GM19328 (cell line): ENCODE results near the gene SLC8A1.

ENCODE experiments used
- ATAC-seq: cut with Tn5 transposase; IDR thresholded peaks from one replicate; pipeline ENCODE4 v1.9.1; 2021; ENCODE audit warnings: mild to moderate bottlenecking, moderate library complexity; ENCODE audit not compliant: unreplicated experiment

The SLC8A1 gene

GRCh38 chr2:40428439-40428838, 23.5 kb downstream of the SLC8A1 start:
- ATAC-seq = no peak

DNA sequence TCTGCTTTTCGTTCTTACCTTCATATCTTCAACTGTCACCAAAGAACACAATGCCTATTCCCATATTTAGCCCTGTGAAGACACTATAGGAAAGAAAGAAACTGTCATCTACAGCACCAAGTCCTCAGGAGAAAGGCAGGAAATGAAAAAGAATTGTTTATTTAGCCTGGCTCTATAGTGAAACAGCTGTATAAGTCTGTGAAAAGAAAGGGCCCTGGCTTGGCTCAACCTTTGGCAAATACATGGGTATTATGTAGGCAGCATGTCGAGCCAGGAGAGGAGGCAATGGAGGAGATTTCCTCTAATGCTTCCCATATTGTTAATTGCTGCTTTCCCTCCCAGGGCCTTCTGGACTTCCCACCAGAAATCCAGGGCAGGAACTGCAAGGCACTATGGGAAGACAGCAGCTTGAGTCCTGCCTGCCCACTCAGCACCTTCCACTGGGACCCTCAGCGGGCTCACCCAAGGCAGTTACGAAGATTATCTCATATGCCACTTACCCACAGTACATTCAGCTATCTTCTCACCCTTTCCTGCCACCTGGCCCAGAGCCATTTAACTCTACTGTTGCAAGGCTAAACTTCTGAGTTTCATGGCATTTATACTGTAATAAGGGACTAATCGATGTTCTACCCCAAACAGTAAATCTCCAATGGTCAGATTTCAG, 30.1 kb downstream of the SLC8A1 start:
- ATAC-seq = no peak

DNA sequence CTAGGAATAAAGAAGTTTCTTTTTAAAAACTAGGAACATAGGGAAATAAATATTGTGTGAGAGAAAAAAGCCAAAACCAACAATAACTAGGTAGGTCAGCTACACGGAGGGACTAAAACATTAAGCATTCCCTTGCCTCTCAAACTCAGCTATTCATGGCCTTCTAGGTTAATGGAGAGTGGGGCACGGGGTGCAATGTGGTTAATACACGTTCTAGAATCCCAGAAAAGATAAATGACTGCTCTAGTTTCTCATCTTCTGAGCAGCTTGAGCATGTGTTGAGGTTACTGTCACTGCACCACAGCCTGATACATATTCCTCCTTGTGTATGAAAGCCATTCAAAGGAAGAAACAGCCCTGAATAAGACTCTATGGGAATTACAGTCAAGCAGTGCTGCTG, 31.4 kb downstream of the SLC8A1 start:
- ATAC-seq = no peak

DNA sequence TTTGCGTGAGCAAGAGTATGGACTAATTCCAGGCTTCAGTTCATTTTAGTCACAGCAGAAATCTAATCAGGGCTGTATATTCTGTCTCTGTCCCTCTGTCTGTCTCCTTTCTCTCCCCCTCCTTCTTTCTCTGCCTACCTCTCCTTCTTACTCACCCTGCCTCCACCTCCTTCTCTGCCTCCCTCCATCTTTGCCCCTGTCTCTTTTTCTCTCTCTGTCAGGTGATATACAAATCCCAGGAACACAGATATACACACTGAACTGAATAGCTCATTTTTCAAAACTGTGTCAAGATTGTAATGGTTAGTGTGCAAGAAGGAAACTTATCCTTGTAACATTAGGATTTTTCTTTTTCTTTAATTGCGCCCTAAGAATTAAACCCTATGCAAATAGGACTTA, 32.5 kb downstream of the SLC8A1 start:
- ATAC-seq = no peak

DNA sequence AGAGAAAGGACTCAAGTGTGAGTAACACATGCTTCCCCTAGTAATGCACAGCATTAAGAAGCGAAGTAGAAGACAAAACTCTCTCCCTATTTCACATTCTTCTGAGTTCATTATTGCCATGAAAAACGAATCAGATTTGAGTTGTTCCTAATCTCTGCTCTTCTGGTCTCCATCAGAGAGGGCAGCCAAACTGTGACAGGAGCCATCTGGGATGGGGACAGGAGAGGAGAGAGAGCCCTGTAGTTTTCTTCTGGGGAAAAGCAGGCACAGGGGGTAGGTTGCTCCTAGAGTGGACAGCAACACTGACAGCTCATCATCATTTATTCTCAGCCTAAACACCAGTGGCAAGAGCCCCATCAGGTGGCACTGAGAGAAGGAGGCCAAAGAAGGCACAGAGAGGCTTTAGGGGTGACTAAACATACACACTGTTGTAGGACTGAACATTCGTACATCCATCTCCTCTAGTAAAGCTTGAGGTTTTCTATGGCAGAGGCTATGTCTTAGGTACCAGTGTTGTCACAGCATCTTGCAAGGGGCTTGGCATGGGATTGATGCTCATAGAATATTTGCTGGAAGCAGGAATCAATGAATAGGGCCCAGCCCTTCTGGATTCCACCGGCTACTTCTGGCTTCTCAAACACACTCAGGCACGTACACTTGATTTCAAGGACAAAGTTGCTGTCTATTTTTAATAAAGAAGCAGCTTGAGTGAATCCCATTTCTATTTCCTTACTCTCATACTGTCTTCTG, 33.1 kb downstream of the SLC8A1 start:
- ATAC-seq = no peak

DNA sequence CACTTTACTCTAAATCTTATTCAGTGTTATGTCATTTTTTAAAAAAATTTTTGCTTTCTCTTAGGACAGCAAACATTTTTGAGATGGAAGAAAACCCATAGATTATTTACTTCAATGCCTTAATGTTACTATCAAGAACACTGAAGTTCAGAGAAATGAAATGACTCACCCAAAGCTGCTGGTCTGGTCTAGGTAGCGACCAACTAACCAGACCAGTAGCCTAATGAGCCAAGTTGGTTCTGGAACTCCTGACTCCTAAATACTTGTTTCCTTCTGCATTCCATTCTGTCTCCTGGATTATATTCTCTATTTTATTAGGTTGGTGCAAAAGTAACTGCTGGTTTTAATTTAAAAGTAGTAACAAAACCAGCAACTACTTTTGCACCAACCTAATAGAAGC, 35.4 kb downstream of the SLC8A1 start:
- no peak for ATAC-seq

- no peak for ATAC-seq
These were observed 36.5 kb downstream of the SLC8A1 start for GRCh38 chr2:40415391-40415790.

DNA sequence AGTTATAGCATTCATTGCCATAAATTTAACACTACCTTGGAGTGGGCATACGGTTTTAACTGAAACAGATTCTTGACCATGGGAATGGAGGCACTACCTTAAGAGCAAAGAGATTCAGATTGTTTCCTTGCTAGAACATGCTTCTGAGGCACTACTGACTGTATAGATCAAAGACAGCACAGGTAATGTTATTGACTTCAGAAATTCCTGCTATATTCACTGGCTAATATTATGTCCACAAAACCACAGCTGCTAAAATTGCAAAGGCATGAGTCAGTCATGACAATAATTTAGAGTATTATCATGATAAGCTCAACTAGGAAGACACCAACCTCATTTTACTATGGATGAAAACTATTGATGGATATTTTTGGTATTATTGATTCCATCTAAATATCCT, 39.4 kb downstream of the SLC8A1 start:
- no peak for ATAC-seq

- ATAC-seq = no peak
These were observed 41.2 kb downstream of the SLC8A1 start for GRCh38 chr2:40410695-40411094.

- no peak for ATAC-seq
These were observed 42.2 kb downstream of the SLC8A1 start for GRCh38 chr2:40409734-40410133.

DNA sequence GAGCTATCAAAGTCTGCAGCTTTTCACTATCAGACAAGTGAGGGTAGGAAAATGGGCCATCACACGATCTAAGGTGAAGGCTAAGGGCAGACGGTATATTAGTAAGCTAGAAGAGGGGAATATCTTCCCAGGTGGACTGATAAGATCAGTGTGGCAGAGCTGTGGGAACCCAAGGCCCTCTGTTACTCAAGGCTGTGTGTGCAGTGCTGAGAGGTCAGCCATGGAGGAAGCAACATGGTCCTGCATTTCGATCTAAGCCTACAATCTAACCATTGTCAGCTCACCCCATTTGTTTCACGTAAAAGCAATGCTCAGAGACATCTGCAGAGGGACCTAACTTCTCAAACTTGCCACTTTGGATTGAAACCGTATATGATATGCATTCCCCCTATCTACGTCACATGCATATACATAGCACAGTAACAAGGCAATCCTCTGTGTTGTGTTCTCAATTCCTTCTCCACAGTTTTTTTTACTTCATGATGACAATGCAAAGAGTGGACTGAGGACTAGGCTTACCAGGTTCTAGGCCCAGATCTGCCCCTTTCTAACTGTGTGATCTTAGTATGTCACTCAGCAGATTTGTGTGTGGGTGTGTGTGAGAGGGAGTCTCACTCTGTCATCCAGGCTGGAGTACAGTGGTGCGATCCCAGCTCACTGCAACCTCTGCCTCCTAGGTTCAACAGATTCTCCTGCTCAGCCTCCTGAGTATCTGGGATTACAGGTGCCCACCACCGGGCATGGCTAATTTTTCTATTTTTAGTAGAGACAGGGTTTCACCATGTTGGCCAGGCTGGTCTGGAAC, 45.2 kb downstream of the SLC8A1 start:
- no peak for ATAC-seq

GRCh38 chr2:40405465-40405864, 46.4 kb downstream of the SLC8A1 start:
- ATAC-seq = no peak

DNA sequence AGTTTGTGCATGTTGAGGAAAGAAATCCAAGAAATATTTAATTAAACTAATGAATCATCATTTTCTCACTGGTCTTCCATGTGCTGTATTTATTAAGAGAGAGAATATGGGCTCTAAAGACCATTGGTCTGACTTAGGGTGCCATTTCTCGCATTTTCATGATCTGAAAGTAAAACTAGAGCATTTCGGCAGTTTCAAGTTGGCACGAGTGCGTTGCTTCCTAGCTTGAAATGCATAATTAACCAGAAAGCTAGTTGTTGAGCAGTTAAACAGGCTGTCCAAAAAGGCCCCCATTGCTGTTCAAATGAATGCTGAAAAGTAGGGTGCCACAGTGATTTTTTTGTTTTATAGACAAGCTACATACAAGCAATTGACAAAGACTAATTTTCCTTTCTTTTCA, 47.4 kb downstream of the SLC8A1 start:
- no peak for ATAC-seq

DNA sequence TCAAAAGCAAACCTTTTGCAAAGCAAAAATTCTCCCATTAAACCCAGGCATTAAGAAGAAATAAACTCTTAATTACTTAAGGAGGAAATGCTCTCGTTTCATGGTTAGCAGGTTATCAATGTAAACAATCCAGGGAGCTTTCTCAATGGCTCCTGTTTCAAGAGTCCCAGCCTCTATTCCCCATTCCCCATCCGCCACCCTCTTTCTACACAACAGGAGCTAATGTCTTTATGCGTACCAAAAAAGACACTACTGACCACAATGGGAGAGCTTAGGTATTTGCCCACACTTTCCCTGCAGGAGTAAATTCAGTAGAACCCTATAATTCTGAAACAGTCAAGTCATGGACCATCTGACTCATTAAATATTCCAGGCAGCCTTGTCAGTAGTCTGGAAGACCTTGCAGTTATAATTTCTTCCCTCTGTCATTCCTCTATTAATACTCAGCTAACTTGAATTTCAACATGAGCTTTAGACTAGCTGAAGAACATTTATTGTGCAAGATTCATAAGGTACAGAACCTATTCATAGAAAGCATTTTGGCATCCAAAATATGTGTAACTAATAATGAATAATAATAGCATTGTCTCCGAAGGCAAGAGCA, 48.6 kb downstream of the SLC8A1 start:
- ATAC-seq = no peak

DNA sequence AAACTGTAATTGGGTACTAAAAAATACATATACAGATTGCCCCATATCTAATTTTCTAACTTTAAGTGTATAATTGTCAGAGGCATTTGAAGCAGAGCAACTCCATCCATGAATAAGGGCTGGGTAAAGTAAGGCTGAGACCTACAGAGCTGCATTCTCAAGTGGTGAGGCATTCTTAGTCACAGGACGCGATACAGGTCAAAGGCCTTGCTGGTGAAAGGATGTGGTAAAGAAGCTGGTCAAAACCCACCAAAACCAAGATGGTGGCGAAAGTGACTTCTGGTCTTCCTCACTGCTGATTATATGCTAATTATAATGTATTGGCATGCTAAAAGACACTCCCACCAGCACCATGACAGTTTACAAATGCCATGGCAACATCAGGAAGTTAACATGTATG, 50.0 kb downstream of the SLC8A1 start:
- ATAC-seq = no peak

- no peak for ATAC-seq
These were observed 51.4 kb downstream of the SLC8A1 start for GRCh38 chr2:40400336-40400953.

- ATAC-seq = no peak
These were observed 54.1 kb downstream of the SLC8A1 start for GRCh38 chr2:40397765-40398164.

DNA sequence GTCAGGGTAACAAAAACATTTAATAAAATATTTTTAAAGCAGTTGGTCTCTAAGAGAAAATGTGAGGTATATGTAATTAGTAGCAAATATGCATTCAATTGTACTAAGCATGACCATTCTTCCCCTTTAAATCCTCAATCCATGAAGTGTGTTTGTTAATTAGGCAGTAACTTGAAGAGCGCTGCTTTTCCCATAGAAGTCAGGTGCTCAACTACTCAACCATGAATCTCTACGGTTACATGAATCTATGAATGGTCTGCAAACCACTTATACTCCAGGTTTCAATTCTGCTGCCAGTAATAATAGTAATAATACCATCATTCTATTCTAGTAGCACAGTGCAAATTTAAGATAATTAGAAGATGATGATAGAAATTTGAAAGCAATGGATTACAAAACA, 55.8 kb downstream of the SLC8A1 start:
- no peak for ATAC-seq

- no peak for ATAC-seq
These were observed 56.5 kb downstream of the SLC8A1 start for GRCh38 chr2:40395169-40396073.

GRCh38 chr2:40394597-40394996, 57.3 kb downstream of the SLC8A1 start:
- no peak for ATAC-seq
